ENCODE results near the gene STMP1. TPM values are rescaled to one million over a fixed set of nuclear protein-coding genes. Genes with fewer than 3 reads are reported as not detected.
A peak's percentile ranks its signal among the peaks of the same experiment; 100 is the strongest.

Gene STMP1
- total RNA-seq, 1 donor from 2014 or later = 26.2 TPM

DNA sequence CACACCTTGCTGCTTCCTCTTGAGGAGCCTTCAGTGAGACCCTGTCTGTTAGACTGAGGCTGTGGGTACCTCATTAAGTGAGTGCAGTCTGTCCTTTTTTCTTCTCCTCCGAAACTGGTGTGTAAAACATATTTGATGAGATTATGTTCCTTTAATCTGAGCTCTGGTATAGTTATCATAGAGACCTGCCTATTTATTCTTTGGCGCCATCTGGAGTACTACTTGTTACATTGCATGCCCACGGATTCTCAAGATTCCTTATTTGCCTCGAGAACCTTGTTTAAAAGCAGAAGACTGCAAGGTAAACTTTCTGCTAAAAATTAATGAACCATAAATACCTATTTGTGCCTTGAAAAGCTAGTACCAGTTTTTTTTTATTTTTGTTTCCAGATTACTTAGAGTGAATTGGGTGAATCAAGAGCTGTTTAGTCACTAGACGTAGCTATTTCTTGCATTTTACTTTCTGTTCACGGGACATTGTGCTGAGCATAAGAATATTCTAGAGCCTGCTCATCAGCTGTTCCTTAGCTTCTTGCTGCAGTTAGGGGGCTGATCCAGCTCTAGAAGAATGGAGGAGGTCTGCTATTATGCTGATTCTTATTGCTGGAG is 16.9 kb upstream of the STMP1 start:
- H3K36me3 Mint-ChIP-seq (ENCODE audit: low read depth) = peaks cover 70% of the 10 kb centered on the region
- ATAC-seq (ENCODE audit: low read depth) (peak; percentile 62), DNase-seq (no peak)
- POLR2A ChIA-PET = no interaction called here
- no peaks in the 10 kb centered on the region for H3K27me3 Mint-ChIP-seq
- H3K9me3 Mint-ChIP-seq = no peaks in the 10 kb centered on the region
- intact Hi-C loops (cut with micrococcal nuclease) = loop anchor here (1.0 kb wide), 3 partner anchors 133 to 371 kb away; no protein-coding TSS in a partner anchor
- CTCF ChIA-PET = interaction anchor here (0.6 to 6.1 kb wide), 20 partner anchors 12 to 764 kb away, joined by 3 to 81 read pairs (median 4); no protein-coding TSS in a partner anchor
- no peaks in the 10 kb centered on the region for H3K4me1 Mint-ChIP-seq
- TF ChIP-seq, protein P1, sequence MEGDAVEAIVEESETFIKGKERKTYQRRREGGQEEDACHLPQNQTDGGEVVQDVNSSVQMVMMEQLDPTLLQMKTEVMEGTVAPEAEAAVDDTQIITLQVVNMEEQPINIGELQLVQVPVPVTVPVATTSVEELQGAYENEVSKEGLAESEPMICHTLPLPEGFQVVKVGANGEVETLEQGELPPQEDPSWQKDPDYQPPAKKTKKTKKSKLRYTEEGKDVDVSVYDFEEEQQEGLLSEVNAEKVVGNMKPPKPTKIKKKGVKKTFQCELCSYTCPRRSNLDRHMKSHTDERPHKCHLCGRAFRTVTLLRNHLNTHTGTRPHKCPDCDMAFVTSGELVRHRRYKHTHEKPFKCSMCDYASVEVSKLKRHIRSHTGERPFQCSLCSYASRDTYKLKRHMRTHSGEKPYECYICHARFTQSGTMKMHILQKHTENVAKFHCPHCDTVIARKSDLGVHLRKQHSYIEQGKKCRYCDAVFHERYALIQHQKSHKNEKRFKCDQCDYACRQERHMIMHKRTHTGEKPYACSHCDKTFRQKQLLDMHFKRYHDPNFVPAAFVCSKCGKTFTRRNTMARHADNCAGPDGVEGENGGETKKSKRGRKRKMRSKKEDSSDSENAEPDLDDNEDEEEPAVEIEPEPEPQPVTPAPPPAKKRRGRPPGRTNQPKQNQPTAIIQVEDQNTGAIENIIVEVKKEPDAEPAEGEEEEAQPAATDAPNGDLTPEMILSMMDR (IDR thresholded peaks at IDR 0.05) = peak; percentile 73
- H3K4me3 Mint-ChIP-seq = no peak overlapping the region
- H3K27ac Mint-ChIP-seq = no peak overlapping the region

DNA sequence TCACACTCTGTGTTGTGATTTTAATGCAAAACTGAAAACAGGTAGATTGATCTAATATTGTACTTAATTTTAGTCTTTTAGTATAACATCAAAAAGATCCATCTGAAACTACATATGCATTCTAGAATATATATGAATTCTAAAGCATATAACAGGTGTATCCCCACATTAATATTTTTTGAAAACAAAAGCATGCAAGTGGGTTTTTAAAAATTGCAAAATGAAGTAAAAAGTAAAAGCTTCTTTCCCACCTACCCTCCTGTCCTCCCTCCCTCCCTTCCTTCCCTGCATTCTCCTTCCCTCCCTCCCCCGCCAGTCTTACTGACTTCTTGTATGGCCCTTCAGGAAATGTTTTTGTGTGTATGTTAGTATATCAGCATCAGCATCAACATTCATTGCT is 14.6 kb upstream of the STMP1 start:
- no peak for ATAC-seq (ENCODE audit: low read depth)
- POLR2A ChIA-PET = no interaction called here
- Mint-ChIP-seq H3K27me3 (no peaks in the 10 kb centered on the region), H3K9me3 (no peaks in the 10 kb centered on the region), H3K4me1 (no peaks in the 10 kb centered on the region), H3K27ac (no peak overlapping the region), H3K4me3 (no peak overlapping the region), H3K36me3 (ENCODE audit: low read depth) (peaks cover 54% of the 10 kb centered on the region)
- CTCF ChIA-PET = interaction anchor here (1.2 to 6.1 kb wide), 4 partner anchors 10 to 372 kb away, joined by 3 to 81 read pairs (median 26); no protein-coding TSS in a partner anchor
- TF ChIP-seq, protein P1 (IDR thresholded peaks at IDR 0.05) = no peak
- no peak for DNase-seq
- intact Hi-C loops (cut with micrococcal nuclease) = no loop called here

DNA sequence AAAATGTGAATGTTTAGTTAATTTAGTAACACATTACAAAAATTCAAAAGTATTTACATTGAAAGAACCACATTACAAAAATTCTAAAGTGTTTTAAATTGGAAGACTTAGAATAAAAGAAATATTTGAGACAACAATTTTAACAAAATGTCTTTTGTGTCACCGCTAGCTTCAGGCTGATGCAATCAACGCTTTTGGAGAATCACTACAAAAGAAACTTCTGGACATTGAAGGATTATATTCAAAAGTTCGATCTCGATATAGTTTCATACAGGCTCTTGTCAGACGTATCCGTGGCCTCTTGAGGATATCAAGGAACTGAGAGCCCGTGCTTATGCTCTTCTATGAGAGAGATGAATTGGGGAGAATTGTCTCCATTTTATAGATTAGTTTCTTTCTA is 14.1 kb upstream of the STMP1 start:
- TF ChIP-seq, protein P1 (IDR thresholded peaks at IDR 0.05) = no peak
- Mint-ChIP-seq H3K9me3 (no peaks in the 10 kb centered on the region), H3K27me3 (no peaks in the 10 kb centered on the region), H3K27ac (no peak overlapping the region), H3K4me3 (no peak overlapping the region), H3K36me3 (ENCODE audit: low read depth) (peaks cover 54% of the 10 kb centered on the region), H3K4me1 (no peaks in the 10 kb centered on the region)
- no peak for DNase-seq
- ATAC-seq (ENCODE audit: low read depth) = no peak
- intact Hi-C loops (cut with micrococcal nuclease) = no loop called here
- ChIA-PET CTCF (no interaction called here), POLR2A (no interaction called here)

DNA sequence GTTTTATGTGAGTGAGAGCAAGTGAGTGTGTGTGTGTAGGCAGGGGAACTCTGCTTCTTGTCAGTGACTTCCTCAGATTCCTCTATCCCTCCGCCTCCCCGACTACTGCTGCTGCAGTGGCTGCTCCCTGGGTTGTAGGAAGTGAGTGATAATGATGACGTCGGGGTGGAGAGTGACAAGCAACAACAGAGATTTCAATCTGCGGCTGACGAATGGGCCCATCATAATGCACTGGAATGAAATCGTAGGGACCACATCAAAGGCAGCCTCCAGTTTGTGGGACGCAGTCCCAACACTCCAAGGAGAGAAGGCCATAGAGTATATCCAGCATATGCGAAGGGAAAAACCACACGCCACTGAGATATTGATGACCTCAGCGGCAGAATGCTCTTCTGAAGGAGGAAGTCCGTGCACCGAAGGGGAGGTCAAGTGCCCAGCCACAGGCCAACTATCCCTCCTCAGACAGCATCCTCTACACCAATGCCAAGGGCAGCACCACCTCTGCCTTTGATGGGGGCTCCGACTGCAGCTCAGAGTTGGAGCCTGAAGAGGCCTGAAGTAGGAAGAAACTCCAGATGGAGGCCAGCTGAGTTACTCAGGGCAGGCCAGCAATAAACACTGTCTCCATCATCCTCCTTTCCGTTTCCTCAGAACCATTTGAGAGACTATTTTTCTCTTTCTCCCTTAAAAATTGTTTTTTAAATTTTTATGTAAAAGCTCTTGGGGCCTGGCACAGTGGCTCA is 11.3 kb upstream of the STMP1 start:
- ChIA-PET CTCF (no interaction called here), POLR2A (no interaction called here)
- Mint-ChIP-seq H3K27ac (no peak overlapping the region), H3K36me3 (ENCODE audit: low read depth) (peaks cover 28% of the 10 kb centered on the region), H3K27me3 (no peaks in the 10 kb centered on the region), H3K9me3 (no peaks in the 10 kb centered on the region), H3K4me1 (no peaks in the 10 kb centered on the region), H3K4me3 (no peak overlapping the region)
- intact Hi-C loops (cut with micrococcal nuclease) = no loop called here
- TF ChIP-seq, protein P1 (IDR thresholded peaks at IDR 0.05) = no peak
- ATAC-seq (ENCODE audit: low read depth) = no peak
- DNase-seq = no peak

DNA sequence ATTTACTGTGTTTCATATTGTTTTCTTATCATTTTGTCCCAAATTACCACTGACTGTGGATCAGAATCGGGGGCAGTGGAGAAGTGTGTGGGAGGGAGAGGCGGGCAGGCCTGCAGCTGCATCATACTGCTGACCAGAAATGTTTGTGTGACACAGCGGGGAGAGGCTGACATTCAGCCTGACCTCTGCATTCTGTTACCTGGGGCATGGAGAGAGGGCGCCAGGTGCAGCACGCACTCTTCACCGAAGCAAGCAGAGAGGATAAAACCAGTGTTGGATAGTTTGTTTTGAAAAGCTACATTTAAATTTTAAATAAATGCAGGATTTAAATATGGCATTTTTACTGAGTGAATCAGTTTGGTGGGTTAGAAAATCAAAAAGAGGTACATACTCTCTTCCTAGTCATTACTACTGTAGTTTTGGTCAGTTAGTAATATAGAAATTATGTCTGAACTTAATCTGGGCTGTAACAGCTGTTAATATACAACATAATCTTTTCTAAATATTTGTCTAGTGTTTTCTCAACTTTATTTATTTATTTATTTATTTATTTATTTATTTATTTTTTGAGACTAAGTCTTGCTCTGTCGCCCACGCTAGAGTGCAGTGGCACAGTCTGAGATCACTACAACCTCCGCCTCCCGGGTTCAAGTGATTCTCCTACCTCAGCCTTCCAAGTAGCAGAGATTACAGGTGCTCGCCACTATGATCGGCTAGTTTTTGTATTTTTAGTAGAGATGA is 8.8 kb upstream of the STMP1 start:
- TF ChIP-seq, protein P1 (IDR thresholded peaks at IDR 0.05) = no peak
- no peak overlapping the region for H3K27ac Mint-ChIP-seq
- ChIA-PET CTCF (no interaction called here), POLR2A (no interaction called here)
- DNase-seq (no peak), ATAC-seq (ENCODE audit: low read depth) (no peak)
- no peaks in the 10 kb centered on the region for H3K4me1 Mint-ChIP-seq
- peaks cover 11% of the 10 kb centered on the region for H3K36me3 Mint-ChIP-seq (ENCODE audit: low read depth)
- H3K4me3 Mint-ChIP-seq = no peak overlapping the region
- H3K27me3 Mint-ChIP-seq = no peaks in the 10 kb centered on the region
- no peaks in the 10 kb centered on the region for H3K9me3 Mint-ChIP-seq
- intact Hi-C loops (cut with micrococcal nuclease) = no loop called here

All from activated B cell treated with CpG ODN at 0.5 μM for 24 hours (primary cell).